ENCODE data around the gene ACVR2B. TPM values are rescaled to one million over a fixed set of nuclear protein-coding genes. Genes with fewer than 3 reads are reported as not detected.
A peak's percentile ranks its signal among the peaks of the same experiment; 100 is the strongest.
"Not testable (repeated sequence)": the region's sequence is repeated elsewhere in the genome, so short reads cannot be mapped to it uniquely, and the experiment has no call there.

Gene ACVR2B
- total RNA-seq, result 1 to 10 TPM; 4.0 to 8.2 TPM
- polyA plus RNA-seq, result under 1 TPM; 0.38 to 0.61 TPM
- long read RNA-seq, donor 1, result 0 reads
- long read RNA-seq, donor 2, partial matches to known transcripts, result 0 of 3 reads
- long read RNA-seq, donor 2, other reads (novel, unspliced or antisense), result 3 of 3 reads

GRCh38 chr3:38453075-38453912, at the start of gene ACVR2B:
Gene ACVR2B, plus strand, starts transcription at chr3:38453890. Its CDS starts 433 bp downstream, at chr3:38454323.
- peak; percentile 92 to 94 for DNase-seq
- Histone ChIP-seq H3K27ac (ENCODE audit: low read depth in 1 of 2, low read length in 2 of 2) (peak within 1 kb of the TSS in 1 of 2 donors; percentile 16), H3K36me3 (ENCODE audit: control insufficient read depth in 1 of 2, insufficient read depth in 2 of 2, low read length in 1 of 2) (no peaks in the 10 kb centered on the region), H3K27me3 (ENCODE audit: control insufficient read depth in 1 of 2, insufficient read depth in 2 of 2, low read length in 1 of 2) (no peaks in the 10 kb centered on the region), H3K4me1 (ENCODE audit: control insufficient read depth in 1 of 2, insufficient read depth in 2 of 2, low read length in 2 of 2) (no peaks in the 10 kb centered on the region), H3K9me3 (ENCODE audit: control insufficient read depth, low read length) (no peaks in the 10 kb centered on the region), H3K4me3 (ENCODE audit: low read length in 2 of 2) (peak within 1 kb of the TSS; percentile 70 to 86)
- intact Hi-C loops (cut with DNase I), result loop anchor here in 1 of 2 donors (5.0 kb wide), 1 partner anchor 316 kb away; the partner anchor contains the start of genes ACAA1 and MYD88
- ATAC-seq (ENCODE audit: low FRiP score), result peak; percentile 89
- WGBS, 2 donors, result 6 to 8% methylated on average over 32 to 48 of the region's 48 CpGs

- Histone ChIP-seq H3K36me3 (ENCODE audit: control insufficient read depth in 1 of 2, insufficient read depth in 2 of 2, low read length in 1 of 2) (peaks cover 6 to 9% of the 10 kb centered on the region in 2 donors), H3K4me3 (ENCODE audit: low read length in 2 of 2) (no peak overlapping the region), H3K27me3 (ENCODE audit: control insufficient read depth in 1 of 2, insufficient read depth in 2 of 2, low read length in 1 of 2) (no peaks in the 10 kb centered on the region), H3K9me3 (ENCODE audit: control insufficient read depth, low read length) (no peaks in the 10 kb centered on the region), H3K4me1 (ENCODE audit: control insufficient read depth in 1 of 2, insufficient read depth in 2 of 2, low read length in 2 of 2) (no peaks in the 10 kb centered on the region), H3K27ac (ENCODE audit: low read depth in 1 of 2, low read length in 2 of 2) (no peak overlapping the region)
- WGBS, 2 donors, result 78 to 99% methylated on average over 5 of the region's 5 CpGs
- intact Hi-C loops (cut with DNase I), result no loop called here
- DNase-seq (peak in 1 of 2 donors; percentile 48), ATAC-seq (ENCODE audit: low FRiP score) (peak; percentile 48)
Measured at GRCh38 chr3:38404286-38404685, 49.4 kb upstream of the ACVR2B start.

GRCh38 chr3:38411591-38411990, 42.1 kb upstream of the ACVR2B start:
- no peaks in the 10 kb centered on the region for H3K36me3 ChIP-seq (ENCODE audit: control insufficient read depth in 1 of 2, insufficient read depth in 2 of 2, low read length in 1 of 2)
- intact Hi-C loops (cut with DNase I), result no loop called here
- ATAC-seq (ENCODE audit: low FRiP score) (no peak), DNase-seq (no peak)
- 79 to 82% methylated on average over 1 of the region's 1 CpG for WGBS, 2 donors
- H3K27me3 ChIP-seq (ENCODE audit: control insufficient read depth in 1 of 2, insufficient read depth in 2 of 2, low read length in 1 of 2), result no peaks in the 10 kb centered on the region
- no peak overlapping the region for H3K27ac ChIP-seq (ENCODE audit: low read depth in 1 of 2, low read length in 2 of 2)
- peaks cover 2% of the 10 kb centered on the region for H3K9me3 ChIP-seq (ENCODE audit: control insufficient read depth, low read length)
- no peak overlapping the region for H3K4me3 ChIP-seq (ENCODE audit: low read length in 2 of 2)
- H3K4me1 ChIP-seq (ENCODE audit: control insufficient read depth in 1 of 2, insufficient read depth in 2 of 2, low read length in 2 of 2), result no peaks in the 10 kb centered on the region

GRCh38 chr3:38420758-38421157, 32.9 kb upstream of the ACVR2B start:
- H3K36me3 ChIP-seq (ENCODE audit: control insufficient read depth in 1 of 2, insufficient read depth in 2 of 2, low read length in 1 of 2); H3K4me3 ChIP-seq (ENCODE audit: low read length in 2 of 2); H3K27me3 ChIP-seq (ENCODE audit: control insufficient read depth in 1 of 2, insufficient read depth in 2 of 2, low read length in 1 of 2); H3K4me1 ChIP-seq (ENCODE audit: control insufficient read depth in 1 of 2, insufficient read depth in 2 of 2, low read length in 2 of 2); intact Hi-C loops (cut with DNase I); ATAC-seq (ENCODE audit: low FRiP score); DNase-seq; H3K9me3 ChIP-seq (ENCODE audit: control insufficient read depth, low read length); H3K27ac ChIP-seq (ENCODE audit: low read depth in 1 of 2, low read length in 2 of 2): not testable (repeated sequence)
- WGBS, 2 donors, result 85 to 86% methylated on average over 5 of the region's 5 CpGs

- DNase-seq (no peak), ATAC-seq (ENCODE audit: low FRiP score) (no peak)
- Histone ChIP-seq H3K4me1 (ENCODE audit: control insufficient read depth in 1 of 2, insufficient read depth in 2 of 2, low read length in 2 of 2) (no peaks in the 10 kb centered on the region), H3K9me3 (ENCODE audit: control insufficient read depth, low read length) (no peaks in the 10 kb centered on the region), H3K36me3 (ENCODE audit: control insufficient read depth in 1 of 2, insufficient read depth in 2 of 2, low read length in 1 of 2) (no peaks in the 10 kb centered on the region), H3K27me3 (ENCODE audit: control insufficient read depth in 1 of 2, insufficient read depth in 2 of 2, low read length in 1 of 2) (no peaks in the 10 kb centered on the region), H3K27ac (ENCODE audit: low read depth in 1 of 2, low read length in 2 of 2) (no peak overlapping the region), H3K4me3 (ENCODE audit: low read length in 2 of 2) (no peak overlapping the region)
- intact Hi-C loops (cut with DNase I), result no loop called here
- 77 to 81% methylated on average over 7 of the region's 7 CpGs for WGBS, 2 donors
Measured at GRCh38 chr3:38421679-38422336, 31.9 kb upstream of the ACVR2B start.

- 86 to 95% methylated on average over 6 of the region's 6 CpGs for WGBS, 2 donors
Measured at GRCh38 chr3:38426798-38427426, 26.8 kb upstream of the ACVR2B start.

GRCh38 chr3:38432871-38433658, 20.6 kb upstream of the ACVR2B start:
- WGBS, 2 donors, result 92 to 93% methylated on average over 5 of the region's 5 CpGs
- H3K4me3 ChIP-seq (ENCODE audit: low read length in 2 of 2); H3K9me3 ChIP-seq (ENCODE audit: control insufficient read depth, low read length); ATAC-seq (ENCODE audit: low FRiP score); H3K27me3 ChIP-seq (ENCODE audit: control insufficient read depth in 1 of 2, insufficient read depth in 2 of 2, low read length in 1 of 2); intact Hi-C loops (cut with DNase I); DNase-seq; H3K4me1 ChIP-seq (ENCODE audit: control insufficient read depth in 1 of 2, insufficient read depth in 2 of 2, low read length in 2 of 2); H3K27ac ChIP-seq (ENCODE audit: low read depth in 1 of 2, low read length in 2 of 2); H3K36me3 ChIP-seq (ENCODE audit: control insufficient read depth in 1 of 2, insufficient read depth in 2 of 2, low read length in 1 of 2): not testable (repeated sequence)

More at GRCh38 chr3:38426798-38427426, 26.8 kb upstream of the ACVR2B start:
- H3K4me1 ChIP-seq (ENCODE audit: control insufficient read depth in 1 of 2, insufficient read depth in 2 of 2, low read length in 2 of 2); H3K4me3 ChIP-seq (ENCODE audit: low read length in 2 of 2); H3K27ac ChIP-seq (ENCODE audit: low read depth in 1 of 2, low read length in 2 of 2); H3K9me3 ChIP-seq (ENCODE audit: control insufficient read depth, low read length); H3K36me3 ChIP-seq (ENCODE audit: control insufficient read depth in 1 of 2, insufficient read depth in 2 of 2, low read length in 1 of 2); intact Hi-C loops (cut with DNase I); H3K27me3 ChIP-seq (ENCODE audit: control insufficient read depth in 1 of 2, insufficient read depth in 2 of 2, low read length in 1 of 2); DNase-seq; ATAC-seq (ENCODE audit: low FRiP score): not testable (repeated sequence)

- H3K9me3 ChIP-seq (ENCODE audit: control insufficient read depth, low read length); H3K36me3 ChIP-seq (ENCODE audit: control insufficient read depth in 1 of 2, insufficient read depth in 2 of 2, low read length in 1 of 2); intact Hi-C loops (cut with DNase I); H3K4me1 ChIP-seq (ENCODE audit: control insufficient read depth in 1 of 2, insufficient read depth in 2 of 2, low read length in 2 of 2); DNase-seq; ATAC-seq (ENCODE audit: low FRiP score); H3K27ac ChIP-seq (ENCODE audit: low read depth in 1 of 2, low read length in 2 of 2); H3K27me3 ChIP-seq (ENCODE audit: control insufficient read depth in 1 of 2, insufficient read depth in 2 of 2, low read length in 1 of 2); H3K4me3 ChIP-seq (ENCODE audit: low read length in 2 of 2): not testable (repeated sequence)
- 71 to 72% methylated on average over 2 of the region's 2 CpGs for WGBS, 2 donors
Measured at GRCh38 chr3:38433661-38434060, 20.0 kb upstream of the ACVR2B start.

All from aorta (tissue), 5 donors.